IPS-11a (cell line): ENCODE results near the gene NTN5.
"Not testable (repeated sequence)": the region's sequence is repeated elsewhere in the genome, so short reads cannot be mapped to it uniquely, and the experiment has no call there.

ENCODE experiments used
- H3K4me3 ChIP-seq: one replicate; pipeline ENCODE4 v1.5.1; 2013; ENCODE audit warnings: low read depth, low read length, control low read depth

Gene NTN5, protein sequence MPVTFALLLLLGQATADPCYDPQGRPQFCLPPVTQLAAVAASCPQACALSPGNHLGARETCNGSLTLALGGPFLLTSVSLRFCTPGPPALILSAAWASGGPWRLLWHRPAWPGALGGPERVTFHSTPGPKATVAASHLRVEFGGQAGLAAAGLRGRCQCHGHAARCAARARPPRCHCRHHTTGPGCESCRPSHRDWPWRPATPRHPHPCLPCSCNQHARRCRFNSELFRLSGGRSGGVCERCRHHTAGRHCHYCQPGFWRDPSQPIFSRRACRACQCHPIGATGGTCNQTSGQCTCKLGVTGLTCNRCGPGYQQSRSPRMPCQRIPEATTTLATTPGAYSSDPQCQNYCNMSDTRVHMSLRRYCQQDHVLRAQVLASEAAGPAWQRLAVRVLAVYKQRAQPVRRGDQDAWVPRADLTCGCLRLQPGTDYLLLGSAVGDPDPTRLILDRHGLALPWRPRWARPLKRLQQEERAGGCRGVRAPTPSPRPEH

DNA sequence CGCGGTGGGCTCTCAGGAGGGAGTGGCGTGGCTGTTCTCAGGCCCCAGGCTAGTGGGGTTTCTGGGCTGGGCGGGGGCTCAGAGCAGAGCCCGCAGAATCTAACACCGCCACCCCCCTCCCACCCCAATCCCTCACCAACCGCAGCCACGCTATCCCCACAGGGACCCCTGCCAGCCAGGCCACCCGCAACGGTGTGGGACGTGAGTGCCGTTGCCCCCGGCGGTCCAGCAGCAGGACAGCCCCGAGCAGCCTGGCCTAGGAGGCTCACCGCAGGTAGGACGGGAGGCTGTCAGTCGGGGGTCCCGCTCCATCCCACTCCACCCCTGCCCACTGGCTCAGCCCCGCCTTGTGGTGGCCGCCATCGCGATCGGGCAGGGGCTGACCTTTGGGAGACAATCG lies at the start of gene NTN5:
NTN5 (minus strand) TSS at position 24 of the 400 bp plus-strand sequence. CDS start 2,031 bp downstream, outside the sequence.
- H3K4me3 ChIP-seq: no peak within 1 kb of the TSS

DNA sequence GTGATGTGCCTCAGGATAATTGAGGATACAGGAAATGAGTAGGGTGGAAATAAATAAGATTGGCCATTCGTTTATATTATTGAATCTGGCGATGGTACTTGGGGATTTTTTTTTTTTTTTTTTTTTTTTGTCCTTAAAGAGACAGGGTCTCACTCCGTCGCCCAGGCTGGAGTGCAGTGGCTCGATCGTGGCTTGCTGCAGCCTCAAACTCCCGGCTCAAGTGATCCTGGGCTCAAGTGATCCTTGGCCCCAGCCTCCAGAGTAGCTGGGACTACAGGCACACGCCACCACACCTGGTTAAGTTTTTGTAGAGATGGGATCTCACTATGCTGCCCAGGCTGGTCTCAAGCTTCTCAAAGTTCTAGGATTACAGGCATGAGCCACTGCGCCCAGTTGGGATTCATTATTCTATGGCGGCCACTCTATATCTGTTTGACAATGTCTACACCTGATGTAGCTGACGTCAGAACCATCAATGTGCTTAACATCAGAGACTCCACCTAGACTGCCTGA lies 49.4 kb upstream of the NTN5 start:
- H3K4me3 ChIP-seq: no peak overlapping the region

DNA sequence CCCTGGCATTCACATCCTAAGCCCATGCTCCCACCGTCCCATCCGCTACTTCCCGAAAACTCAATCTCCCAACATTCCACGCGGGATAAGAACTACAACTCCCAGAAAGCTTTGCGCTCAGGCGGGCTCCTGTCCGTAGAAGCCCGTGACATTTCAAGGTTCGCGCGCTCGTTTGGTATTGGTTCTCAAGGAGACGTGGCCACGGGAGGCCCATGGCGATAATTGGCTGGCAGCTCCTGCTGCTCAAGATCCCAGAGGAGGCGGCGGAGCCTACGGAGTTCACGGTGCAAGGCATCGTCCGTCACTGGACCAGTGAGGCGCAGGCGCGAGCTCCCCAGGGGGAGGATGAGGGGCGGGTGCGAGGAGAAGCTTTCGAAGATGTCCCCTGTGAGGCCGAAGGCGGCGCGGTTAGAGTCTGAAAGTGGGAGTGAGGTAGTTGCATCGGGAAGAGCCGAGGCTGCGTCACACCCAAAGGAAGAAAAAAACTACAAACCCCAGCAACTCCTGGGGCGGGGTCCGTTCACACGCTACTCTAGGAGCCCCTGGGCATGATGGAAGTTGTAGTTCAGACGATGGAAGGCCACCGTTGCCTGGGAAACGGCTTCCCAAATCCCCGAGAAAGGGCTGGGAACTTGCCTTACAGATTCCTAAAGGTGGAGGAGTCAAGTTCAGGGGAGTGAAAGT lies 47.9 kb upstream of the NTN5 start:
- peak overlapping the region; percentile 83 for H3K4me3 ChIP-seq

DNA sequence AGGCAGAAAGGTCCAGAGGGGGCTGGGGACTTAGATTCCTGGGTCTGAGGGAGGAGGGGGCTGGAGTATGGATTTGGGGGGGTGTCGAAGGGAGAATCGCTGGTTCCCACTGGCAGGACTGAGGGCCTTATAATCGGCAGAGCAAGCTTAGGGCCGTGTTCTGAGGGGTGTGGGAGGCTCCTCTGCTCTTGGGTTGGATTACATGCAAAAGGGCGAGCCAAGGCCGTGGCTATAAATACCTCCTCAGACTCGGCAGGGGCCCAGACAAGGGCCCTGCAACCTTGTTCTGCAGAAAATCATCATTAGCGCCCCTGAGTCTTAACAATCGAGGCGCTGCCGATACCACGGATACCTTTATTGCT lies 47.4 kb upstream of the NTN5 start:
- no peak overlapping the region for H3K4me3 ChIP-seq

DNA sequence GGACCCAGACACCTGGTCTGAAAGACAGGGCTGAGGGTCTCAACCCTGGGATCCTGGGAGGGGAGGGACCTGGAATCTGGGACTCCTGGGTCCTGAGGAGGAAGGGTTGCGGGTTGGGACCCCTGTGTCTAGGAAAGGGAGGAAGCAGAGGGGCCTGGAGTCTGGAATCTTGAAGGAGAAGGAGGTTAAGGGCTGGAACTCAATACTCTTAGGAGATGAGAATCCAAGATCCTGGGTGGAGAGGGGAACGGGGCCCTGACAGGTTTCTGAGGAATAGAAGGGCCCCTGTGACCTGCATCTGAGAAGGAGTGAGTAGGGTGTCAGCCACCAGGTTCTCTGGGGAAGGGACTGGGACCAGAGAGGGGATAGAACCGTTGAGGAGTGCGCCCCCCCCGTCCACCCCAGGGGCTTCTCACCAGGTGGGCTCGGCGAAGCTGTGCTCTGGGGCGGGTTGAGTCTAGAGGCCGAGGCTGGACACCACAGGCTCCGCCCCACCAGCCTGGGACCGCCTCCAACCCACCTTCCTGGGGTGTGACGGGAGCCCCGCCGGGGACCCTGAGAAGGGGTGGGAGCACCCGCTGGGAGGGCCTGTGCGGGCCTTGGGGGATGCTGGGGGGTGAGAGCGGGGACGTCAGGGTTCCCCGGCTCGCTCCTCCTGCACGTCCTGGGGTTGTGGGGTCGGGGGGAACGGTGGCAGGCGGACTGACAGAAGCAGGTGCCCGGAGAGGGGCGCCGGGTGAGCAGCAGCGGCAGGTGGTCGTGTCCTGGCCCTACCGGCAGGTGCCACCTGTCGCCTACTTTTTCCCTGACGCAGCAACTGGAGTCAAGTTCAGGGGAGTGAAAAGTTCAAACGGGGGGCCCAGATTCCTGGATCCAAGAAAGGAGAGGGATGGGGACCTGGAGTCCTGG lies 46.7 kb upstream of the NTN5 start, which contains the start of gene MAMSTR:
MAMSTR (minus strand) TSS at position 463 of the 909 bp plus-strand sequence. CDS start 694 bp downstream, outside the sequence.
- H3K4me3 ChIP-seq: peak within 1 kb of the TSS; percentile 83

DNA sequence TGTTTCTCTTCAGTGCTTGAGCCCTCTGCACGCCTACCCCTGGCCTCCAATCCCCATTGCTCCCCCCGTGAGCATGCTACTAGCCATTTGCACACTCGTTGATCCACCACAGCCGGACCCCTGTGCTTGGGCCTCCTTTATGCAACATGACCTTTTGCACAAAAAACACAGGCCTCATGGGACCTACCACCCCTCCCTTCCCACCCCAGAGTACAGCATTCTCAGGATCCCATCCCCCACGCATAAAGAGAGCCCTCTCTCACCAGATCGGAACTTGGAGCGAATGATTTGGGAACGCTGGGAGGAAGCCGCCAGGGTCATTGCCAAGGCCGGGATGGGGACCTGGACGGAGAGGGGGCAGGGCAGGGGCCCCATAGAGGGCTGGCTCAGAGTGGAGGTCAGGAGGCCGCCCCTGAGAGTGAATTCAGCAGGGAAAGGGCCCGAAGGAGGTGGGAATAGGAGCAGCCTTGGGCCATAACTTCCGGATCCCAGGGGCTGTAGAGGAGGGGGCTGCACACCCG lies 46.0 kb upstream of the NTN5 start:
- no peak overlapping the region for H3K4me3 ChIP-seq

DNA sequence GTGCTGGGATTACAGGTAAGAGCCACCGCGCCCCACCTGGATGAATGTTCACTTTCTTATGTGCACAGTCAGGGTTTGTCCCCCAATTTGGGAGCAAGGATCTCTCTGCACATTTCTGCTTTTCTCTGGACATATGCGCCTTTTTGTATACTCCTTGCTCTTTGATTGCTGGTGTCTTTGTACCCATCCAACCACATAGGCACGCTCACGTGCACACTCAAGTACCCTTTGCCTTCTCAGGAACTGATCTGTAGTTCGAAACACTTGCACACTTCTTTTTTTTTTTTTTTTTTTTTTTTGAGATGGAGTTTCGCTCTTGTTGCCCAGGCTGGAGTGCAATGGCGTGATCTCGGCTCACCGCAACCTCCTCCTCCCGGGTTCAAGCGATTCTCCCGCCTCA lies 45.3 kb upstream of the NTN5 start:
- H3K4me3 ChIP-seq: not testable (repeated sequence)

DNA sequence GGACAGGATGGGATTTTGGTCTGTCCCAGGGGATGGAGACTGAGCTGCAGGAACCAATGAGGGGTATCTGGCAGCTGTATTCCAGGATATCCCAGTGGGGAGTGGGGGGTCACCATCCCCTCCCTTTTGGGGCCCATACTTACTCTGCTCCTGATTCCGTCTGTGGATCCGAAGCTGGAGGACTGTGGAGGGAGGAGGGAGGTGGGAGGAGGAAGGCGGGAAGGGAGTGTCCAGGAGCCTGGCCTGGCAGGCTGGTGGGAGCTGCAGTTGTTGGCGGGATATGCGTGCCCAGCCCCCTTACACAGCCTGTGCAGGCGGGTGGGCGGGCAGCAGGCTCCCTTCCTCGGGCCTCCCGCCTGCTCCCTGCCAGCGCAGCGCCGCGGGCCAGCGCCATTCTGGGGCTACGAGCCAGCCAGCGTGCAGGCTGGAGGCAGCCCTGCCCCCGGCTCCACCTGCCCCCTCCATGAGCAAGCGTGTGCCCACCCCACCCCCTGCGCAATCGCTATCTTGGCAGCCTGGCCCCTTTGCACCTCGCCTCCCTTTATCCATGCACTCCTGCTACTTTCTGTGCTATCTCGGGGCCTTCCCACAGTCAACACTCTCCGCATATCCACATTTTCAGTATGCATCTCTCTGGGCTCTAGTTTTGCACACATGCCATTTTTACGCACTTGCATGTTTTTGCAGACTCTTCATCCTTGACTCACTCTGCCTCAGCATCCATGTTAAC lies 43.9 kb upstream of the NTN5 start:
- H3K4me3 ChIP-seq: no peak overlapping the region

DNA sequence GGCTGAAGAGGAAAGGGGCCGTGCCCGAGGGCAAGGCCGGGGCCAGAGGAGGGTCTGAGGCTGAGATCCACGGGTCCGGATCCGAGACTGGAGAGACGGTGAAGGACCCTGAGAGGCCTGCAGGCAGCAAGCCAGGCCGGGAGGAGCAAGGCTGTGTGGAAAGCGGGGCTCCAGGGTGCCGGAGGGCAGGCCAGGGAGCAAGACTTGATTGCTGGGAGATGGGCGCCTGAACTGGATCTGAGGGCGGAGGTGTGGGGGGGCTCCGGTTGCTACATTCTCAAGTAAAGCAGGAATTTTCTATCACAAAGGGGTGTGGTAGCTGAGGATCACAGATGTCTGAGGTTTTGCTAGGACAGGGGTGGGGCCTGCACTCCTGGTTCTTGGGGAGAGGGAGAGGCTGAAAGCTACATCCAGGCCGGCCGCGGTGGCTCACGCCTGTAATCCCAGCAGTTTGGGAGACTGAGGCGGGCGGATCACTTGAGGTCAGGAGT lies 42.9 kb upstream of the NTN5 start:
- H3K4me3 ChIP-seq: no peak overlapping the region

DNA sequence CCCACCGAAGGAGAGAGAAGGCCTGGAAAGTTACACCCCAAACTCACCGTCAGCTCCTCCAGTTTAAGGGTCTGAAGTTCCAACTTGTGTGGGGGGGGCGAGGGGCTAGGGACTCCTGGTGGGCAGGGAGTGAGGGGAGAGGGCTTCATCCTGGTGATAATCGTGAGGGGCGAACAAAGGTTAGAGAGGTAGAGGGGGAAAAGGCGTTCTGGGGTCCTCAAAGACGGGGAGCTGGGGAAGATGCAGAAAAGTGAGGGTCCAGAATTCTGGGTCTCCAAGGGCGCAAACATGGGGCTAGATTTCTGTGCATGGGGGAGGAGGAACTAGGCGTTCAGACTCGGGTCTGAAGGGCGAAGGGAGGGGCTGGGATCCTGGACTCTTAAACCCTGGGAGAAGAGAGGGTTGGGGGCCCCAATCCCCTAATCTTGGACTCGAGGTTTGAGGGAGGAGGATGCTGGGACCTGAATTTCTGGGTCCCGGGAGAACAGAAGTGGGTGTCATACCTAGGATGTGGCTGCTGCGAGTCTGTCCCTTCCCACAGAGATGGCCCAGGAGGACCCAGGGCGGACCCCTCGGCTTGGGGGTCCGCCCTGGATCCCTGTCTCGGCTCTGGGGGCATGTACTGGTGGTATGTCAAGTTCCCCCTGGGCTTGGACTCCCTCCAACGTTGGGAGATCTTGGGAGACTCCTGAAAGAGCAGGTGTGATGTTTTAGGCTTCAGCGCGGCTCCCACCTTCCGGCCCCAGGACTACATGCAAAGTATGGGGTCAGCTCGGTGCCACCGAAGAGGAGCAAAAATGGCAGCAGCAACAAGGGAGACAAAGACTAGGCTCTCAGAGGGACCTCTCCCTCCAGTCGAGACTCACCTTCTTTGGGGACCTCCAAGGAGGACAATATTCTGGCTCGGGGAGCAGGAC lies 42.2 kb upstream of the NTN5 start:
- peak overlapping the region; percentile 24 for H3K4me3 ChIP-seq

DNA sequence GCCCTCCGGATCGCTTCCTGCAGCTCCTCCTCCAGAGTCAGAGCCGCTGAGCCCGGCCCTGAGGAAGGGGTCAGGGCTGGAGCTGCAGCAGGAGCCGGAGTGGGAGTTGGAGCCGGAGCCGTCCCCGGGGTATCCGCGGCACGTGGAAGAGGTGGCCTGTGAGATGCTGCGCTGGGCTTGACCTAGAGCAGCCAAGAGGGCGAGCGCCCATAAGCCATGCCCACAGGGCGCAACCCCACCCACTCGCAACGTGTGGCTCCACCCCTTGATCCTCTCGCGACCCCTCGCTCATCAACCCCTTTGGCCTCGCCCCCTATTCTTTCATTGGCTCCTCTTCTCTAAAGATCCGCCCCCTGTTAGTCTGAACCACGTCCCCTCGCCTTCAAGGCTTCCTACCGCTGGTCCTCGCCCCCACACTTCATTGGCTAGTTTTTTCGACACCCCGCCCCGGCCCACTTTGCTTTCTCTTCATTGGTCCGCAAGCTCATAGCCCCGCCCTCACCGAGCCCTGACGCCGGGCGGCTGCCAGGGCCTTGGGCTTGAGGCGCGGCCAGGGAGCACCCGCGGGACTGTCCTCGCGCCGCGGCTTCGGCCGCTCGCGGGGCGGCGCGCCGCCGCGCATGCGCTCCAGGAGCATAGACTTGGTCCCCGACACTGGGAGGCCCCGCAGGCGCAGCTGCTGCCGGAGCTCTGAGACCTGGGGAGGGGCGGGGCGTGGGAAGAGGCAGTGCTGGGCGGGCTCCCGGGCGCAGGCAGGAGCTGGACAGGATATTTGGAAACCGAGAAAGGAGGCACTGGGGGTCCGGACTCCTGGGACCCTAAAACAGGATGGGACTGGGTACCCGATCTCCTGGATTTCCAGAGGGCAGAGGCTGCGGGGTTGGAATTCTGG lies 41.3 kb upstream of the NTN5 start:
- H3K4me3 ChIP-seq: peak overlapping the region; percentile 88

DNA sequence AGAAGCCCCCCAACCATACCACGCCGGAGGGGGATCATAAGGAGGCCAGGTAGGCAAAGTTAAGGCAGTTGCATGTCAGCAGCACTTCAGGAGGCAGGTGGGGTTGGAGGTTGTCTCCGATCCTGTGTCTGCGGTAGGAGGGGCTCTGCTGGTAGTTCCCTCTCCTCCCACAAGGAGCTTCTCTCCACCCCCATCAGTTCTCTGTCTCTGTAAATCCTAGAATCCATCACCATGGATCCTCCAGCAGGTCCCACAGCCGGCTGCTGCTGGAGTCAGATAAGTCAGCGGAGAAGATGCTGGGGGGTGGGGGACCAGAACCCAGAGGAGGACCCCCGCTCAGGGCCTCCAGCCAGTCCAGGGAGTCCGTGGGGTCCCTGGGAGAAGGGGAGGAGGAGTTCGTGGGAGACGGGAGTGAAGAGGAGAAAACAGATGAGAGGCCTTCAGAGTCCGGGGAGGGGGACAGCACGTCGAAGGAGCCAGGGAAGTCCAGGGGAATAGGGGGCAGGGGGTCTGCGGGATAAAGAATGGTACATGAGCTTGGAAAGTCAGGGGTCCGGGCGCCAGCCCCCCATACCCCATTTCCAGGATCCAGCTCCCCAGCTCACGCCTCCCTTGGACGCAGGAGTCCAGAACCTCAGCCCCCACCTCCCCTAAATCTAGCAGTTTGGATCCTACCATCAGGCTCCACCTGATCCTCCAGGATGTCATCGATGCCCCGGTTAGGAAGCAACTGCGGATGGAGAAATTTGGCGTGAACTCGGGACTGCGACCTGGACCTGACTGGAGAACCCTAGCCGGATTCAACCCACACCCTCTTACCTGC lies 40.4 kb upstream of the NTN5 start:
- peak overlapping the region; percentile 88 for H3K4me3 ChIP-seq

DNA sequence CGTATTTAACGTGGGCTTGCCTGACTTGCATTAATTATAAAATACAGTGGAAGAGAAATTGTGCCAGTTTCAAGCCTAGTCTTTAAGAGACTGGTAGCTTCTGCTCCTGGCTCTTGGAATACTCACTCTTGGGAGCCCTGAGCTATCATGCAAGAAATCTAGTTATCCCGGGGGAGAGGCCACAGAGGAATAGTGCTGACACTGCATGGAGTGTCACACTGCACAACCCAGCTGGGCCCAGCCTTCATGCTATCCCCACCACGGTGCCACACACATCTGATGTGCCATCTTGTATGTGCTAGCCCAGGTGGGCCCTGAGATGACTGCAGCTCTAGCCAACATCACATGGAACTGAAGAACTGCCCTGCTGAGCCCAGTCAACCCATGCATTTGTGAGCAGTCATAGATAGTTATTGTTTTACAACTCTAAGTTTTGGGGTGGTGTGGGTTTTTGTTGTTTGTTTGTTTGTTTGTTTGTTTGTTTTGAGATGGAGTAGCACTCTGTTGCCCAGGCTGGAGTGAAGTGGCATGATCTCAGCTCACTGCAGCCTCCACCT lies 38.4 kb upstream of the NTN5 start:
- H3K4me3 ChIP-seq: no peak overlapping the region

DNA sequence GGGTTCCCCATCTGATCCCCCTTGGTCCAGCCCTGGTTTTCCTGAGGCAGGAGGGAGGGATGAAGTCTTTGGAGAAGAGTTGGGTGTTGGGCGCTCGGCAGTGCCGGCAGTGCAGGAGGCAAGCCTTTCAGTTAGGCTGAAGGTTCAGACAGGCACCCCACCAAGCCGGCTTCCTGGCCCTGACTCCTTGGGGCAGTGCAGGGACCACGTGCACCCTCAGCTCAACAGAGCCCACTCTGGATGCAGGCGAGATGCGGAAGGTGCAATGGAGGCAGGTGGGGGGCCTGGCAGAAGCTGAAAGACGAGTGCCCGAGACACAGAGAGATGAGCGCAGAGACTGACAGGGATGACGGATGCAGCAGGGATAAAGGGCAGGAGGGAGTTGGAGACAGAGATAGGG lies 35.7 kb upstream of the NTN5 start:
- H3K4me3 ChIP-seq: no peak overlapping the region

DNA sequence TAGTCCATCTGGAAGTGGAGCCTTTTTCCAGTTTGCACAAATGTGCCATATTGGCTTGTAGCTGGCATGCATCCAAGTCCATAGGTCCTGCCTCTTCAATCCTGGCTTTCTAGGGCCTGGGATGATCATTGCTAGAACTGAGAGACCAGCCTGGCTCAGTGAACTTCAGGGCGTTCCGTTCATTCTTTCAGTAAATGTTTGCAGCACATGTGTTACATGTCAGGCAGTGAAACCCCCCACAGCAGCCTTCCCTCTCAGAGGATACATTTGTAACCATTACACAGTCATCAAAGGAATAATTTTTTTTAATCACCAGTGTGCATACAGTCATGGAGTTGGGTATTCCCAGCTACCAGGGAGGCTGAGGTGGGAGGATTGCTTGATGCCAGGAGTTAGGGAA lies 32.6 kb upstream of the NTN5 start:
- no peak overlapping the region for H3K4me3 ChIP-seq

DNA sequence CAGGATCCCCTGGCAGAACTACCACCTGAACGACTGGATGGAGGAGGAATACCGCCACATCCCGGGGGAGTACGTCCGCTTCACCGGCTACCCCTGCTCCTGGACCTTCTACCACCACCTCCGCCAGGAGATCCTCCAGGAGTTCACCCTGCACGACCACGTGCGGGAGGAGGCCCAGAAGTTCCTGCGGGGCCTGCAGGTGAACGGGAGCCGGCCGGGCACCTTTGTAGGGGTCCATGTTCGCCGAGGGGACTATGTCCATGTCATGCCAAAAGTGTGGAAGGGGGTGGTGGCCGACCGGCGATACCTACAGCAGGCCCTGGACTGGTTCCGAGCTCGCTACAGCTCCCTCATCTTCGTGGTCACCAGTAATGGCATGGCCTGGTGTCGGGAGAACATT lies 30.5 kb upstream of the NTN5 start:
- H3K4me3 ChIP-seq: no peak overlapping the region

DNA sequence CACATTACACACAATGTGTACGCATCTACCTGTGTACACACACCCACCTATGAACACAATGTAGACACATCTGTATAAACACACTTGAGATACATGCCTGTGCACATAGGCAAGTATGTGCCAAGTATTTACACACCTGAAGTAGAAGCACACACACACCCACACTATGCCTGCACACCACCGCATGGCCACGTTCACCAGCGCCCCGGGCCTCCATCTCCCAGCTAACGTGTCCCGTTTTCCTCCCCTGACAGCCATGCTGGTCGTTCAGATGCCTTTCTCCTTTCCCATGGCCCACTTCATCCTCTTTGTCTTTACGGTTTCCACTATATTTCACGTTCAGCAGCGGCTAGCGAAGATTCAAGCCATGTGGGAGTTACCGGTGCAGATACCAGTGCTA lies 29.9 kb upstream of the NTN5 start:
- H3K4me3 ChIP-seq: no peak overlapping the region
